GM18519 (cell line): ENCODE data around the gene KCTD2.
"Not testable (repeated sequence)": the region's sequence is repeated elsewhere in the genome, so short reads cannot be mapped to it uniquely, and the experiment has no call there.

ENCODE experiments used
- ATAC-seq: cut with Tn5 transposase; IDR thresholded peaks from one replicate; pipeline ENCODE4 v1.9.1; 2021; ENCODE audit warnings: mild to moderate bottlenecking, moderate library complexity; ENCODE audit not compliant: unreplicated experiment, low FRiP score

Gene KCTD2

GRCh38 chr17:75046407-75047289, at the start of gene KCTD2, which contains the start of gene ATP5PD:
Gene KCTD2, plus strand, starts transcription at chr17:75047225. Its CDS starts 26 bp downstream, at chr17:75047251.
Gene ATP5PD, minus strand, starts transcription at chr17:75046969. Its CDS starts 4,319 bp downstream, at chr17:75042650.
- ATAC-seq: peak; percentile 87

- no peak for ATAC-seq
These were observed 48.2 kb upstream of the KCTD2 start for GRCh38 chr17:74998783-74999182.

DNA sequence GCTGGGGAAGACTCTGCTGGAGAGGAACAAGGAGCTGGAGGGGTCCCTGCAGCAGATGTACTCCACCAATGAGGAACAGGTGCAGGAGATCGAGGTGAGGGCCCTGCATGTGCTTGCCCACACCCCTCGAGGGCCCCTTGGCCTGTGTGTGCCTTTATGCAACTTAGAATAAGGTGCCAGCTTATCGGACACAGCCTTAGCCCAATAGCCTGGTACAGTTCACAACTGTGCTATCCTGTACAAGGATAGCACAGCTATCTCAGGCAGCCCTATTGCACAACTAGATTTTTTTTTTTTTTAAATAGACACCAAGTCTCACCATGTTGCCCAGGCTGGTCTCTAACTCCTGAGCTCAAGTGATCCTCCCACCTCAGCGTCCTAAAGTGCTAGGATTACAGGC, 47.5 kb upstream of the KCTD2 start:
- ATAC-seq: no peak

DNA sequence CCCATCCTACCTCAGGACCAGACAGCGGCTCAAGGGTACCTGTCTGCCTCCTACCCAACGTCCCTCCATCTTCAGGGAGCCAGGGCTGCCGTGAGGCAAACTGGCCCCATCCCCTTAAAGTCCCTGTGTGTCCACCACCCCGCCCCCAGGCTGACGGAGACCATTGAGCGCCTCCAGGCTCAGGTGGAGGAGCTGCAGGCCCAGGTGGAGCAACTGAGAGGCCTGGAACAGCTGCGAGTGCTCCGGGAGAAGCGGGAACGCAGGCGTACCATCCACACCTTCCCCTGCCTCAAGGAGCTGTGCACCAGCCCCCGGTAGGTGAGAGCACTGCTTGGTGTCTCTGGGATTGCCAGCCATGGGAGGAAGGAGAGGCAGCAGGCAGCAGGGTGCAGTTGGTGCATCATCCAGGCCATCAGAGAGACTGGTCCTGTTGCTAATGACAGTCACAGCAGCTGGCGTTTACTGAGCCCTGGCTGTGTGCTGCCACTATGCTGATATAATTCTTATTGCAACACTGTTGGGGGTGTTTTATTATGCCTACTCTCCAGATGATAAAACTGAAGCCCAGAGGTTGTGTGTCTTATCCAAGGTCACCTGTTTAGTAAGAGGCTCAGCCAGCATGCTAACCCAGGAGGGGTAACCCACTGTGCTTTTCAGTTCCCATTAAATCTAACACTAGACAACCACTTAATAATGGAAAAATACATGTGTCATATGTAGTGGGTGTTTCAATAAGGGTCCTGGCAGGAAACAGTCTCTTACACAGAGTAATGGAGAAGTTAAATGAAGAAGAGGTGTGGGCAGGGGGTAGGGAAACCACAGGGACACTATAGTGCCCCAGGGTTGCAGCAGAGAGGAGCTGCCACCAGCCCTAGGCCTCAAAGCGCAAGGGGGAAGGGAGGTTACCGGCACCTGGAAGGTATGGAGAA, 44.8 kb upstream of the KCTD2 start:
- ATAC-seq: no peak

GRCh38 chr17:75003070-75003956, 43.7 kb upstream of the KCTD2 start:
- ATAC-seq: no peak

DNA sequence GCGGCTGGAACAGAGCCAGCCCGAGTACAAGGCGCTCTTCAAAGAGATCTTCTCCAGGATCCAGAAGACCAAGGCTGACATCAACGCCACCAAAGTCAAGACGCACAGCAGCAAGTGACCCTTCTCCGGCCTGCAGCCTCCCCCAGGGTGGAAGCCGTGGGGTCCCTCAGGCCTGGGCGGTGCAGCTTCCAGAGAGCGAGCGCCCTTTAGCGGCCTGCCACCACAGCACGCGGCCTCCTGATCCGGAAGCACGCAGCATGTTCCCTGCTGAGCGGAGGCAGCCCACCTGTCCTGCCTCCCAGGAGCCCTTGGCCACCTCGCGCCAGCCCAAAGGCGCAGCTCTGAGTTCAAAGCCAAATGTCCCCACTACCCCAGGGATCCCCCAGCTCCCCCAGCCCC, 43.1 kb upstream of the KCTD2 start:
- ATAC-seq: no peak

DNA sequence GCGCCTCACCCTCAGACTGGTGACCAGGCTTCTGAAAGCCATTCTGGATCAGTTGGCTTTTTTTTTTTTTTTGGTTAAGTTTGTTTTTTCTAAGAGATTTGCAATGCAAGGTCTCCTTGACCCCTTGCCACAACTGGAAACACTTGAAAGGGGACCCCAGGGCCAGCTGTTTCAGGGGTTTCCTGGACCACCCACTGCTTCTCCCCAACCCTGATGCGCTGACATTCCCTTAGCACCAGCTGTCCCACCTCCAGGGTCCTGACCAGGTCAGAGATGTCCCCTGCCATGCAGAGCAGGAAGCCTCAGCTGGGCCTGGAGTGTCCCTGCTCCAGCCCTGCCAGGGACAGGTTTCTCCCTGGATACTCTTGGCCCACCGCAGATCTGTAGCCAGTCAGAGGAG, 42.7 kb upstream of the KCTD2 start:
- no peak for ATAC-seq

DNA sequence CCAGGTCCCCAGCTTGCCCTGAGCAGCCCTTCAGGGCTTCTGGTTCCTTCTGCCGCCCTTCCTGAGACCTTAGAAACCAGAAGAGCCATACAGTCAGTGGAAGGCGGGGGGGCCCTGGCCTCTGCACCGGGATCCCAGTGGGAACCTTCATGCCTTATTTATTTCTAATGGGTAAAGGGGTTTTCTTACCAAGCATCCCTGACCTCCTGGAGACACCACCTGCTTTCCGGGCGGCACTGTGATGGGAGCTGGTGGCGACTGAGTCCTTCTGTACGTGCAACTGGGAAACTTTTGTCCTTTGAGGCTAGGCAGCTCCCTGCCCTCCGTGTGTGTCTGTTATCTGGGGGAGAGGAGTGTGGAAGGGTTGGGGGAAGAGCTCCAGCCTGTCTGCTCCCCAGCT, 41.7 kb upstream of the KCTD2 start:
- ATAC-seq: no peak

GRCh38 chr17:75006084-75006483, 40.9 kb upstream of the KCTD2 start:
- ATAC-seq: not testable (repeated sequence)

- no peak for ATAC-seq
These were observed 40.4 kb upstream of the KCTD2 start for GRCh38 chr17:75006653-75007052.

GRCh38 chr17:75008373-75008772, 38.7 kb upstream of the KCTD2 start:
- ATAC-seq: no peak

DNA sequence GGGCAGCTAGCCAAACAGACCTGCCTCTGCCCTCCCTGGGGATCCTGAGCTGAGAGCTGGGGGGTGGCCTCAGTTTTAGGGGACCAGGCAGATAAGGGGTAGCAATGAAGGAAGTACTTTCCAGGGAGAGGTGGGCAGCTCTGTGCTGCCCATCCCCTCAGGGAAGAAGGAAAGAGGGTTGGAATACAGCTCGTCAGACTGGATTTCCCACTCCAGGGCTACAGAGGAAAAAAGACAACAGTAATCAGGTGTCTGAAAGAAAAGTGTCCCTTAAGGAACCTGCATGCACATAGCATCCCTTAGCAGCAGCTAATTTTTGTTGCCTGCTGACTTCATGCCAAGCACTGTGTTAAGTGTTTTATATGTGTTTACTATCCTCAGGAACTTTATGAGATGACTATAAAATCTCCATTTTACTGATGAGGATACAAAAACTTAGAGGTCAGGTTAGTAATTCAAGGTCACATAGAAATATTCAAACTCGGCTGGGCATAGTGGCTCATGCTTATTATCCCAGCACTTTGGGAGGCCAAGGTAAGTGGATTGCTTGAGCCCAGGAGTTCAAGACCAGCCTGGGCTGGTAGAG, 37.8 kb upstream of the KCTD2 start:
- ATAC-seq: no peak

GRCh38 chr17:75010683-75011400, 36.2 kb upstream of the KCTD2 start:
- ATAC-seq: no peak

- ATAC-seq: no peak
These were observed 35.5 kb upstream of the KCTD2 start for GRCh38 chr17:75011401-75012095.

GRCh38 chr17:75012096-75012345, 35.0 kb upstream of the KCTD2 start:
- no peak for ATAC-seq

- ATAC-seq: peak; percentile 53
These were observed 34.5 kb upstream of the KCTD2 start, which contains the start of gene MRPL58 for GRCh38 chr17:75012346-75013091. Gene MRPL58, plus strand, starts transcription at chr17:75012670. Its CDS starts 17 bp downstream, at chr17:75012687.

- ATAC-seq: no peak
These were observed 33.9 kb upstream of the KCTD2 start for GRCh38 chr17:75013092-75013559.

DNA sequence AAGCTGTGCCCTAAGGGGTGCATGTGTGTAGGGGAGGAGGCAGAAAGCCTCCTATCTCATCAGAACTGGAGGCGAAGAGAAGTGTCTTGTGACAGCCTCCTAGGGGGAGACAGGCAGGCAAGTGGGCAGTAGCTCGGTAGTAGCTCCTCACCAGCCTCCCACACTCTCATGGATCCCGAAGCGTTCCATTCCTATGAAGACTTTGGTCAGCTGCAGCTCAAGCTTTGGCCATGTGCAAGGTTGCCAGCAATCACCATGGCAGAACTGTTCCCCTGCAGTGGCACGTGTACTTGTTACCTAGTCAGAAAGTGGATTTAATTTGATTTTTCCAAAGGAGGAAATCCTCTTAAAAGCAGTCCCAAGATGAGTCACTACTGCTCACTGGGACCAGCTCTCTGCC, 27.9 kb upstream of the KCTD2 start:
- no peak for ATAC-seq
